DMS53 treated with DMSO at 0.1 percent for 48 hours (cell line): ENCODE results near the gene KIAA0232.
"Not testable (repeated sequence)": the region's sequence is repeated elsewhere in the genome, so short reads cannot be mapped to it uniquely, and the experiment has no call there.

Source experiments
- DNase-seq: peaks from one replicate; lab custom pipeline; 2025; ENCODE audit not compliant: unreplicated experiment; lab: John Stamatoyannopoulos, UW

KIAA0232 gene

DNA sequence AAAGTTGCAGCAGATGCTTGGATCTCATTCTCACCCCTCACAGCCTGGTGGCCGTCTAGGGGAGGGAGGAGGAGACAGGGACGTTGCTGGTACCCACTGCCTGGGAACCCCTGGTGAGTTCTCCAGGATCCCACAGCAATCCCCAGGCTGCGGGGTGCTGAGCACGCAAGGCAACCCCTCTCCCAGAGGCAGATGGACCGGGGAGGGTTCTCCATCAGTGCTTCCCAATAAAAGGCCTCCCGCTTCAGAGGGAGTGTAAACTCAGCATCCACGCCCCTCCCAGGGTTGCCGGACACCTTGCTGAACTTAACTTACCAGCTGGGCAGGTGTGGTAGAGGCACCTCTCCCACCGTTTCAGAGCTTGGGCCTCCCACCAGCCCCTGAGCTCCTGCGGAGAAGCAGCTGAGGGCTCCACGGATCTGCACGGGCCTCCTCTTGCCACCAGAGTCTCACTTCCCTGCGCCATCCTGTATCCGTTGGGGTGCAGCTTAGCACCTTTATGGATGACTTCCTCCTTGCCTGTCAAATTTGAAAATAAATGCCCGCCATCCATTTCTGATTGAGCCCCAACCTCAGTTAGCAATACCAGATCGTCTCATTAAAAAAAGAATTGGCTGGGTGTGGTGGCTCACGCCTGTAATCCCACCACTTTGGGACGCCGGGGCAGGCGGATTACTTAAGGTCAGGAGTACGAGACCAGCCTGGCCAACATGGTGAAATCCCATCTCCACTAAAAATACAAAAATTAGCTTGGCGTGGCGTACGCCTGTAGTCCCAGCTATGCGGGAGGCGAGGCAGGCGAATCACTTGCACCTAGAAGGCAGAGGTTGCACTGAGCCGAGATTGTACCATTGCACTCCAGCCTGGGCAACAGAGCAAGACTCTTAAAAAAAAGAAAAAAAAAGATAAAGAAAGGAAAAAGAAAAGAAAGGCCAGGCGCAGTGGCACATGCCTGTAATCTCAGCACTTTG is 112.3 kb downstream of the KIAA0232 start:
- no peak for DNase-seq

- no peak for DNase-seq
These were observed 113.5 kb downstream of the KIAA0232 start for GRCh38 chr4:6896035-6896434.

GRCh38 chr4:6898763-6899162 is 116.2 kb downstream of the KIAA0232 start:
- DNase-seq: no peak

GRCh38 chr4:6900181-6900812 is 117.8 kb downstream of the KIAA0232 start:
- no peak for DNase-seq

- DNase-seq: no peak
These were observed 118.4 kb downstream of the KIAA0232 start for GRCh38 chr4:6900956-6901355.

DNA sequence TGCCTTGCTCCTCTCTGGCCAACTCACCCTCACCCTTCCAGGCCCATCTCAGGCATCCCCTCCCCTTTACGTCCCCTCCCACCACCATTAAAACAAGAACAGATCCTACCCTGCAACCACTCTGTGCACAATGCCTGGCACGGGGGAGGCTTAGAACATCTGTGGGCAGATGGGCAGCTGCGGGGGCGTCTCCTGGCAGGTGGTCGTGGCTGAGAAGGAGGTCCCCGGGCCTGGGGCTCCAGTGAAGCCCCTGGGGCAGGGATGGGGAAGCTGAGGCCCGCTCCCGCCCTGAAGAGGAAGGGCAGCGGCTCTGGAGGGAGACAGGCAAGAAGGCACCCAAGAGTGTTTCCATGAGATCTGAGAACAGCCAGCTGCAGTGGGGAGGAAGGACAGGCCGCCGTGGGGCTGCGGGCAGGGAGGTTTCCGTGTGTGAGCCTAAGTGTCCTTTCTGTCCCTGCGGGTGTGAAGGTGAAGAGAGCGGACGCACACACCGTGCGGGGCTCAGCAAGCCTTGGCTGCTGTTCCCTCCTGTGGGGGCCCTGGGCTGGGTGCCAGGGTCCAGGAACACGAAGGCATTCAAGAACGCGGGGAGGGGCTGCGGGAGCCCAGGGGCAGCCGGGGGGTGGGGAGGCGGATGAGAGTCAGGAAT is 119.3 kb downstream of the KIAA0232 start:
- no peak for DNase-seq

GRCh38 chr4:6902318-6903042 is 120.0 kb downstream of the KIAA0232 start:
- no peak for DNase-seq

DNA sequence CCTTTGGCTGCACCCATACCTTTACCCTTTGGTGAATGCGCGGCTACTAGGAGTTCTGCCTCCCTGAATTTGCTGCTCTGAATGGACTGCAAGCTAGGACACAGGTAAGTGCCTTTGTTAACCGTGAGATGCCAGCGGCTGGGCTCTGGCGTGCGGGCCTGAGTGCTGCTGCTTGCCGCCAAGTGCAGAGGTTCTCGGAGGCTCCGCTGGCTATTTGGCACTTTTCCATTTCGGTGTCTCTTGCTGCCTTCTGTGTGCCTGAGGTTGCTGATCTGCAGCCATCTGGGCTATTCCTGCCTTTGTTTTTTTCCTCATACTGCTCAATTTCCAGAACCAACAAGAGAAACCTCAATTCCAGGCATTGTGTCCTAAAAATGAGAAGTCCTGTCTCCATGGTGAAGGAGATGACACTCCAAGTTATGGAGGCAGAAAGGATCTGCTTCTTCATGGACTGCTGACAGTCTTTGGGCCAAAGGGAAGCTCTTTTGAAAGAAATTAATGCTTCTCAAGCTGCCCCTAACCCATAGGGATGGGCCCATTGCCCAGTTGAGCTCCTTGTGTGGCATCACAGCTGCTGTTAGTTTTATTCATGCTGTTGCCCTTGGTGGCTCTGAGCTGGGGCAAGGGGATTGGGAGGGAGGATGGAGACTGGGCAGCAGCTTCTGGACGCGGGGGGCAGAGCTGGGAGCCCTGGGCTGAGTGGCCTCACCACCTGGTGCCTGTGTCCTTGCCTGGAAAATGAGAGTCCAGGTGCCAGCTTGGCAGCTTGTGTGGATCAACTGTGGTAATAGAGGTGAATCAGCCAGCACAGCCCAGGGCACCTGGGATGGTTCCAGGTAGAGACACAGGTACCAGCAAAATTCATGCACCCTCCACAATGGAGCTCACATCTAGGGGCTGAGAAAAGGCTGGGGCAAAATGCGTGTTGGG is 123.3 kb downstream of the KIAA0232 start:
- DNase-seq: no peak

DNA sequence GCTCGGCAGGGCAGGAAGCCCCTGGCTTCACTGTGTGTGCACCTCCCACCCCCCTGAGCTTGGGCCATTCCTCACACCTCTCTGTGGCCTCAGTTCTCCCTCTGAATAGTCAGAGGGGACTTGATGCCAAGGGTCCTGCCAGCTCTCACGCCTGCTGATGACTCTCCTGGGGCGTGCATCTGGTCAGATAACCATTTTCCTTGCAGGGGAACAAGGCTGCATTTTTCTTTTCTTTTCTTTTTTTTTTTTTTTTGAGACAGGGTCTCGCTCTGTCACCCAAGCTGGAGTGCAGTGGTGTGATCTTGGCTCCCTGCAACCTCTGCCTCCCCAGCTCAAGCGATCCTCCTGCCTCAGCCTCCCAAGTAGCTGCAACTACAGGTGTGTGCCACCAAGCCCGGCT is 124.0 kb downstream of the KIAA0232 start:
- DNase-seq: not testable (repeated sequence)

- DNase-seq: peak; percentile 41
These were observed 125.2 kb downstream of the KIAA0232 start for GRCh38 chr4:6907658-6908191.

- DNase-seq: no peak
These were observed 126.0 kb downstream of the KIAA0232 start for GRCh38 chr4:6908432-6909112.

DNA sequence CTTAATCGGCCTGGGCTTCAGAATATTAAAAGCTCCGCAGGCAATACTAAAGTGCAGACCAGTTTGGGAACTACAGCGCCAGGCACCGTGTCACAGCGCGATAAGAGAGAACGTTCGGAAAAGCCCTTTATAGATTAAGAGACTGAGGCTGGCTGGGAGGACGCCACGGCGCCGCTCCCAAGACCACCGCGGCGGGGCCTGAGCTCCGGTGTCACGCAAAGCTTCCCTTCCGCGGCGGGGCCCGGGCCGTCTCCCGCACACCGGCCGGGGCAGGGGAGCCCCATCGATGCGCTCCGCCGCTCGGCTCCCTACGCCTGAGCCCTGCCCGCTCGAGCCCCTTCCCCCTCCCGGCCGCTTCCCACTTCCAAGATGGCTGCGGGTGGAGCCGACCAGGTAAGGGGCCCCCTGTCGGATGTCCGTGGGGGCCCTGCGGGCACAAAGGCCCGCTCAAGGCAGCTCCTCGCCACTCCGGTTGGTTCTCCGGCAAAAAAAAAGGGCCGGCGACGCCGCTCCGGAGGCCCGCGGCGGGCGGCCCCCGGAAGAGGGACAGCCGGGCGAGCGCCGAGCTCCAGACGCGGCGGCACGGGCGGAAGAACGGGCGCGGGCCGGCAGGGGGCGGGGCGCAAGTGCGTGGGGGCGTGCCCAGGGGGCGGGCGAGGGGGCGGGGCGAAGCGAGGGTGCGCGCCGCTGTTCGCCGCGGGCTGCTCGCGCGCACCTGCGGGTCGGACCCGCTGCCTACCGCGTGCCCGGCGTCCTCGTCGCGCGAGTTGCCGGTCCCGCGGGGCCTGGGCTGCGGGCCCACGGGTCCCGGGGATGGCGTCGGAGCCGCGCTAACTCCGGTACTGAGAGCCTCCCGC is 126.8 kb downstream of the KIAA0232 start, which contains the start of gene TBC1D14:
Gene TBC1D14, plus strand, starts transcription at position 714 of the 857 bp plus-strand sequence. CDS start 13,564 bp downstream, outside the sequence.
- DNase-seq: peak; percentile 72

- DNase-seq: no peak
These were observed 127.4 kb downstream of the KIAA0232 start for GRCh38 chr4:6909970-6910339.

GRCh38 chr4:6910340-6910959 is 127.9 kb downstream of the KIAA0232 start:
- DNase-seq: peak; percentile 21

DNA sequence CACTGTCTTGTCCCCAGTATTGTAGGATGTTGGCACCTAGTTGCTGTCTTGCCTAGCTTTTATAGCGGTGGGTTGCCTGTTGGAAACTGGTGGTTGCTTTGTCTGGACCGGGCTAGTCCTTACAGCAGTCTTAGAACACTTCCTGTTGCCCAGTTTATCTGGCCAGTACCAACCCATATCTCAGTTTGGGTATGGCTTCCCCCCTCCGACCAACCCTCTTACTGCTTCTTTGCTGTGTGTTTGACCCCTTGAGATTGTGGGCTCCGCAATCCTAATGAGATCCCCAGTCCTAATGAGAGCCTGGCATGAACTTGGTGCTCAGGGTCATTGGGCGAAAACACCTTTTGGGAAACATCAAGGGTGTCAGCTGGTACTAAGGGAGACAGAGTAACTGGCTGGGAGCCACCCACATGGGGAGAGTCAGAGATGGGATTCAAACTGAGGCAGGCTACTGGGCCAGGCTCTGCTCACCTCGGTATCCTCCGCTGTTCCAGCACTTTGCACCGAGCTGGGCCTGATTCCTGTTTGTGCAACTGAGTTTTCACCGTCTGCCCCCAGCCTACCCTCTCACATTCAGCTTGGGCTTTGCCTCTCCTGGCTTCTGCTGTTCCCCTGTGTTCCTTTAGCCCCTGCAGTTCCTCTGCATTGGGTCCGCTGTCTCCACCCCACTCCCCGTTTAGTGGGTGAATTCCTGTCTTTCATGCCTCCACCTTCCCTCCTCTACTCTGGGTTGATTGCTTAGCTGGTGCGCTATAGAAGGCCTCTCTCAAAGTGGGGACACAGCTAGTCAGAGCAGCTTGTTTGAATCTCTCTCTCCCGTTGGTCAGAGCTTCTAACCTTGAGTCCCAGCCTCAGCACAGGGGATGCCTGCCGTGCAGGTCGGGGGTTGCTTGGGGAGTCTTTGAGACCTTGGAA is 128.7 kb downstream of the KIAA0232 start:
- no peak for DNase-seq

DNA sequence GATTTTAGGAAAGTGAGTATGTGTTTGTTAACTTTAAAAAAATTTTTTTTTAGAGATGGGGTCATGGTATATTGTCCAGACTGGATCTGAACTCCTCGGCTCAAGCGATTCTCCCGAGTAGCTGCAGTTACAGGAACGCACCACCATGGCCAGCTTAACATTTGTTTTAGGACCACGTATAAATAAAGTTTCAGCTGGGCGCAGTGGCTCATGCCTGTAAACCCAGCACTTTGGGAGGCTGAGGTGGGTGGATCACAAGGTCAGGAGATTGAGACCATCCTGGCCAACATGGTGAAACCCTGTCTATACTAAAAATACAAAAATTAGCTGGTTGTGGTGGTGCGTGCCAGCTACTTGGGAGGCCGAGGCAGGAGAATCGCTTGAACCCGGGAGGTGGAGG is 129.4 kb downstream of the KIAA0232 start:
- not testable (repeated sequence) for DNase-seq

GRCh38 chr4:6912441-6912840 is 129.9 kb downstream of the KIAA0232 start:
- DNase-seq: no peak
